ENCODE results near the gene FTO. TPM values are rescaled to one million over a fixed set of nuclear protein-coding genes. Genes with fewer than 3 reads are reported as not detected.

Gene FTO
- total RNA-seq, 1 donor from 2014 or later: 75.6 TPM

- Histone ChIP-seq H3K36me3 (no peaks in the 10 kb centered on the region), H3K4me1 (no peaks in the 10 kb centered on the region), H3K9me3 (no peaks in the 10 kb centered on the region), H3K4me3 (no peak overlapping the region), H3K27me3 (no peaks in the 10 kb centered on the region), H3K27ac (no peak overlapping the region)
- ATAC-seq (no peak), DNase-seq (no peak)
- intact Hi-C loops (cut with DNase I): no loop called here
- TF ChIP-seq CTCF (IDR thresholded peaks at IDR 0.05): no peak
Observed at GRCh38 chr16:54185045-54185444, 481.1 kb downstream of the FTO start.

GRCh38 chr16:54191163-54191562 is 487.2 kb downstream of the FTO start:
- no peak for DNase-seq
- Histone ChIP-seq H3K4me3 (no peak overlapping the region), H3K27me3 (no peaks in the 10 kb centered on the region), H3K36me3 (no peaks in the 10 kb centered on the region), H3K27ac (no peak overlapping the region), H3K4me1 (peaks cover 4% of the 10 kb centered on the region), H3K9me3 (no peaks in the 10 kb centered on the region)
- intact Hi-C loops (cut with DNase I): no loop called here
- TF ChIP-seq CTCF (IDR thresholded peaks at IDR 0.05): no peak
- ATAC-seq: no peak

DNA sequence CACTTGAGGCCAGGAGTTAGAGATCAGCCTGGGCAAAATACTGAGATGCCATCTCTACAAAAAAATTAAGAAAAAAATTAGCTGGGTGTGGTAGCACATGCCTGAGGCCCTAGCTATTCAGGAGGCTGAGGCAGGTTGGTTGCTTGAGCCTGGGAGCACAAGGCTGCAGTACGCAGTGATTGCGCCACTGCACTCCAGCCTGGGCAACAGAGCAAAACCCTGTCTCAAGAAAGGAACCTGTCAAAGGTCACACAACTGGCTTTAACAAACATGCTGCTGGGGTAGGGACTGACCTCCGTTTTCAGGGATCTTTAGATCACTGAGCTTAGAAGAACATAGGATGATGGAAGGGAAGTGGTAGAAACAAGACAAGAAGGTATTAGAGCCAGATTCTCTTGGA is 487.6 kb downstream of the FTO start:
- Histone ChIP-seq H3K27me3 (no peaks in the 10 kb centered on the region), H3K4me3 (no peak overlapping the region), H3K4me1 (peaks cover 4% of the 10 kb centered on the region), H3K9me3 (no peaks in the 10 kb centered on the region), H3K27ac (no peak overlapping the region), H3K36me3 (no peaks in the 10 kb centered on the region)
- ATAC-seq: no peak
- no peak for DNase-seq
- TF ChIP-seq CTCF (IDR thresholded peaks at IDR 0.05): no peak
- intact Hi-C loops (cut with DNase I): no loop called here

GRCh38 chr16:54193013-54193664 is 489.2 kb downstream of the FTO start:
- peaks cover 4% of the 10 kb centered on the region for H3K4me1 ChIP-seq
- TF ChIP-seq CTCF (IDR thresholded peaks at IDR 0.05): no peak
- H3K27me3 ChIP-seq: no peaks in the 10 kb centered on the region
- intact Hi-C loops (cut with DNase I): no loop called here
- no peaks in the 10 kb centered on the region for H3K36me3 ChIP-seq
- DNase-seq: no peak
- no peaks in the 10 kb centered on the region for H3K9me3 ChIP-seq
- no peak overlapping the region for H3K27ac ChIP-seq
- no peak for ATAC-seq
- H3K4me3 ChIP-seq: no peak overlapping the region

GRCh38 chr16:54193665-54194333 is 489.8 kb downstream of the FTO start:
- peak; percentile 94 for ATAC-seq

More at GRCh38 chr16:54193665-54194333, 489.8 kb downstream of the FTO start:
- H3K27me3 ChIP-seq: no peaks in the 10 kb centered on the region
- H3K4me1 ChIP-seq: peaks cover 4% of the 10 kb centered on the region
- TF ChIP-seq CTCF (IDR thresholded peaks at IDR 0.05): peak; percentile 83
- H3K9me3 ChIP-seq: no peaks in the 10 kb centered on the region
- no peaks in the 10 kb centered on the region for H3K36me3 ChIP-seq
- intact Hi-C loops (cut with DNase I): no loop called here
- peak overlapping the region; percentile 37 for H3K4me3 ChIP-seq
- peak overlapping the region; percentile 78 for H3K27ac ChIP-seq
- peak; percentile 92 for DNase-seq

Data from upper lobe of right lung (tissue), 1 donor.